ENCODE data around the gene KIFBP. TPM values are rescaled to one million over a fixed set of nuclear protein-coding genes. Genes with fewer than 3 reads are reported as not detected.

Gene KIFBP
- polyA plus RNA-seq, 3 donors, result 31.4 to 33.8 (median 33.3) TPM

Other genes with a start within 250 kb of the KIFBP start
- 1 to 10 TPM; 6.0 to 10.0 (median 9.5) TPM for gene STOX1, start 161.3 kb upstream of the KIFBP start, polyA plus RNA-seq (ENCODE audit: insufficient read length in 3 of 3)
- gene DDX50, start 87.5 kb upstream of the KIFBP start, polyA plus RNA-seq (ENCODE audit: insufficient read length in 3 of 3), result 10 to 100 TPM; 57.0 to 66.3 (median 63.1) TPM
- gene DDX21, start 32.6 kb upstream of the KIFBP start, polyA plus RNA-seq (ENCODE audit: insufficient read length in 3 of 3), result 10 to 100 TPM; 49.7 to 56.6 (median 50.4) TPM
- gene SRGN, start 99.3 kb downstream of the KIFBP start, polyA plus RNA-seq (ENCODE audit: insufficient read length in 3 of 3), result 10 to 100 TPM; 10.2 to 16.7 (median 14.5) TPM
- gene VPS26A, start 135.4 kb downstream of the KIFBP start, polyA plus RNA-seq (ENCODE audit: insufficient read length in 3 of 3), result 10 to 100 TPM; 75.8 to 84.8 (median 77.7) TPM
- 10 to 100 TPM; 38.1 to 47.5 (median 39.8) TPM for gene SUPV3L1, start 191.4 kb downstream of the KIFBP start, polyA plus RNA-seq (ENCODE audit: insufficient read length in 3 of 3)
- gene HKDC1, start 231.5 kb downstream of the KIFBP start, polyA plus RNA-seq (ENCODE audit: insufficient read length in 3 of 3), result 10 to 100 TPM; 15.8 to 21.0 (median 19.3) TPM

Measured in renal pelvis (tissue), 3 donors.